H1 (cell line): ENCODE measurements around the gene TMPRSS9. TPM values are rescaled to one million over a fixed set of nuclear protein-coding genes. Genes with fewer than 3 reads are reported as not detected.
A peak's percentile ranks its signal among the peaks of the same experiment; 100 is the strongest.

Experiments
- BACH1 ChIP-seq: IDR thresholded peaks from 2 replicates; pipeline ENCODE4 v1.6.1; 2012; ENCODE audit warnings: low read length, improper control_type of control experiment
- KDM4A ChIP-seq: IDR thresholded peaks from one replicate; pipeline ENCODE4 v1.7.1; 2012; ENCODE audit warnings: low read depth, mild to moderate bottlenecking, moderate library complexity, low read length, inconsistent platforms; ENCODE audit not compliant: severe bottlenecking
- MAX ChIP-seq: IDR thresholded peaks from 2 replicates; pipeline ENCODE4 v1.6.1; 2012; ENCODE audit warnings: inconsistent platforms
- PHF8 ChIP-seq: fragments of 200-600 bp; sonication (generic); conservative IDR thresholded peaks from 2 replicates; pipeline ENCODE4 v1.7.1; 2012; ENCODE audit warnings: low read depth, mild to moderate bottlenecking, inconsistent platforms, low read length, moderate library complexity
- RBBP5 ChIP-seq: IDR thresholded peaks from 2 replicates; pipeline ENCODE4 v1.7.1; 2012; ENCODE audit warnings: low read depth, mild to moderate bottlenecking, inconsistent platforms, low read length, moderate library complexity, borderline replicate concordance
- SIX5 ChIP-seq: IDR thresholded peaks from 2 replicates; pipeline ENCODE4 v1.6.1; 2011; ENCODE audit warnings: mild to moderate bottlenecking, low read depth, low read length
- TBP ChIP-seq: IDR thresholded peaks from 2 replicates; pipeline ENCODE4 v1.6.1; 2011; ENCODE audit warnings: low read depth, low read length, improper control_type of control experiment
- TCF12 ChIP-seq: IDR thresholded peaks from 2 replicates; pipeline ENCODE4 v1.6.1; 2011; ENCODE audit warnings: low read depth, mild to moderate bottlenecking, low read length
- TEAD4 ChIP-seq: IDR thresholded peaks from 2 replicates; pipeline ENCODE4 v1.6.1; 2012; ENCODE audit warnings: low read depth, low read length, inconsistent platforms, mixed read lengths
- polyA plus RNA-seq, 7 experiments: library from polyadenylated mRNA; depleted of rRNA in 3 of 7; stranded (reverse) in 5 of 7; unstranded in 2 of 7; fragments of >200 nt in 5 of 7; fragments of 200-250 nt in 2 of 7; gene quantifications; 1 replicate in 5 of 7; 2 replicates in 1 of 7; 4 replicates in 1 of 7; pipeline versions ENCODE4 v1.2.1 to v1.2.3, GENCODE V29; 2011 to 2013; ENCODE audit warnings: missing spikeins in 2 of 7, mixed read lengths in 2 of 7
- total RNA-seq: library from RNA; stranded (reverse); fragmentation: NEBNext Ultra II Directional; extraction: Animal tissue kit (Norgen Biotek cat#: 25700); gene quantifications from 2 replicates; pipeline ENCODE4 v1.2.1, GENCODE V29; 2021

The TMPRSS9 gene
- total and polyA plus RNA-seq, 2 of the 8 experiments (the other 6 are each of a cell fraction or from before 2014, with no cell fraction given) = 0.15 to 0.19 TPM

GRCh38 chr19:2461751-2462634 lies 101.9 kb downstream of the TMPRSS9 start (continued):
- TF ChIP-seq TCF12 (no peak), TEAD4 (0 out of 2 replicates have a peak, but pooled peaks have one; percentile 8), PHF8 (no peak; the same call in 1 of the 2 replicates), KDM4A (peak; percentile 59), MAX (peak; percentile 39), RBBP5 (0 out of 2 replicates have a peak, but pooled peaks have one; percentile 4), BACH1 (no peak), SIX5 (peak; percentile 49; the same call in 1 of the 2 replicates), TBP (no peak)
